HPDE6-E6E7 (cell line): ENCODE measurements around the gene FAM117A.

ENCODE experiments used
- DNase-seq: peaks from one replicate; pipeline ENCODE4 v3.0.0; 2011; ENCODE audit warnings: missing footprints; ENCODE audit errors: extremely low spot score

Gene FAM117A

GRCh38 chr17:49763735-49764558 lies at the start of gene FAM117A:
Gene FAM117A, minus strand, starts transcription at chr17:49764131. Its CDS starts 44 bp downstream, at chr17:49764087.
- peak; percentile 100 for DNase-seq

GRCh38 chr17:49809056-49809455 lies 45.1 kb upstream of the FAM117A start:
- DNase-seq, result no peak

GRCh38 chr17:49798738-49799137 lies 34.8 kb upstream of the FAM117A start:
- no peak for DNase-seq

GRCh38 chr17:49798182-49798581 lies 34.3 kb upstream of the FAM117A start:
- DNase-seq, result no peak

- no peak for DNase-seq
Observed at GRCh38 chr17:49795372-49795771, 31.4 kb upstream of the FAM117A start.

- DNase-seq, result no peak
Observed at GRCh38 chr17:49793309-49793708, 29.4 kb upstream of the FAM117A start.

GRCh38 chr17:49789243-49789578 lies 25.3 kb upstream of the FAM117A start:
- DNase-seq, result peak; percentile 97

GRCh38 chr17:49788478-49789242 lies 24.7 kb upstream of the FAM117A start, which contains the start of gene KAT7:
Gene KAT7, plus strand, starts transcription at chr17:49788681. Its CDS starts 154 bp downstream, at chr17:49788835.
- DNase-seq, result peak; percentile 88

GRCh38 chr17:49787884-49788477 lies 24.1 kb upstream of the FAM117A start:
- no peak for DNase-seq

- DNase-seq, result no peak
Observed at GRCh38 chr17:49784636-49785035, 20.7 kb upstream of the FAM117A start.

- no peak for DNase-seq
Observed at GRCh38 chr17:49783791-49784190, 19.9 kb upstream of the FAM117A start.

GRCh38 chr17:49783071-49783715 lies 19.3 kb upstream of the FAM117A start:
- no peak for DNase-seq

GRCh38 chr17:49779739-49780231 lies 15.9 kb upstream of the FAM117A start:
- peak; percentile 37 for DNase-seq

GRCh38 chr17:49779156-49779738 lies 15.3 kb upstream of the FAM117A start:
- DNase-seq, result no peak

- DNase-seq, result no peak
Observed at GRCh38 chr17:49777563-49777962, 13.6 kb upstream of the FAM117A start.

GRCh38 chr17:49776551-49777300 lies 12.8 kb upstream of the FAM117A start:
- no peak for DNase-seq

GRCh38 chr17:49775546-49776260 lies 11.8 kb upstream of the FAM117A start:
- no peak for DNase-seq

- DNase-seq, result no peak
Observed at GRCh38 chr17:49766918-49767530, 3.1 kb upstream of the FAM117A start.

- no peak for DNase-seq
Observed at GRCh38 chr17:49764559-49765180, 739 bp upstream of the FAM117A start.
